Measurements from ENCODE around the gene CHST15.

The CHST15 gene

DNA sequence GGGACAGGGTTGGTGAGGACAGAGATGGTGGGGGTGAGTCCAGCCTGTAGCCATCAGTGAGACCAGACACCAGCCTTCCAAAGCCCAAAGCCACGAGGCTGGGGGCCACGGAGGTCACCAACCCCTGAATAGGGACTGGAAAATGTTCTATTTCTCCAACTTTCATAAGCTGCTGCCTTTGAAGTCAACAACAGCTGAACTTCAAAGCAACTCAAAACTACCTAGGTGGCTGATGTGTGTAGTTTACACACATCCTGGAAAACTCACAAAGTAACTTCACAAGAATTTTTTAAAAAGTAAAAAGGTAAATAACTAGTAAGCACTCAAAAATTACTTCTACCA, 88.8 kb downstream of the CHST15 start:
- TF ChIP-seq POLR2AphosphoS5 (IDR thresholded peaks at IDR 0.05; ENCODE audit: low read depth) (no peak), CTCF (IDR thresholded peaks at IDR 0.05; ENCODE audit: insufficient read depth, low read length) (no peak), SPI1 (IDR thresholded peaks at IDR 0.05; ENCODE audit: borderline replicate concordance, low read depth) (no peak), REST (IDR thresholded peaks at IDR 0.05; ENCODE audit: insufficient replicate concordance, low read depth) (no peak), GABPA (IDR thresholded peaks at IDR 0.05; ENCODE audit: low read depth) (no peak)
- Histone ChIP-seq H3K4me3 (replicated peaks; ENCODE audit: insufficient read depth, low read length) (no peak overlapping the region), H3K27me3 (ENCODE audit: insufficient read depth, poor library complexity, severe bottlenecking) (no peaks in the 10 kb centered on the region), H3K27ac (replicated peaks) (no peak overlapping the region)
- DNase-seq (ENCODE audit: low read depth in 1 of 2, low spot score in 1 of 2) = no peak

DNA sequence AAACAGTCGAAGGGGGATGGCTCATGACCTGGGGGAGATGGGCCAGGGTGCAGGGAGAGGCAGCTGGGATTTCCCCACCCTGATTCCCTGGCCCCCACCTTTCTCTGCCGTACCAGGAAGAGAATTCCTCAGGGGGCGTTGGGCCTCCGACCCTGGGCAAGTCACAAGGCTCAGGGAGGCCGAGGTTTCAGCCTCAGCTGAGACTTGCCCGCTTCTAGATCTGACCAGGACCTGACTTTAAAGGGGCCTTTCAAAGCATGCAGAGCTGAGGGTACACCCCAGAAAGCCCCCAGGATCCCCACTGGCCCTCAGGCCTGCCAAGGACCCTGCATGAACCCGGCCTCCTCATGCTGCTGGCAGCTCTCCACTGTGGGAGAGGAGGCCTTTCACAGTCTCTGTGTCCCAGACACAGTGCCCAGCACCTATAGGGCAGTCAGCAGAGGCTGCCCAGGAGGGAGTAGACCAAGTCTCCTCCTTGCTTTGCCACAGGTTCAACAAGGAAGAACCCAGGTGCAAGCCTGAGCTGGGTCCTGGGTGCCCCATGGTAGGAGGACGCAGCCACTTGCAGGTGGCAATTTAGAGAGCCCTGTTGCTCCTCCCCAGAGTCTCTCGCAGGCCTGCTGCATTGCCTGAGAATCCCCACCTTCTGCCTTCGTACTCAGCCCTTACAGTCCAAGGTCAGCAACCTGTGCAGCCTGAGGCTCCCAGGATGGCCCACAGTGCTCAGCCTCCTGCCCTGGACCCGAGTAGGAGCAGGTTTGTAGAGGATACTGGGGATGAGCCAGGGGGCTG, 89.3 kb downstream of the CHST15 start:
- no peak for DNase-seq (ENCODE audit: low read depth in 1 of 2, low spot score in 1 of 2)
- no peaks in the 10 kb centered on the region for H3K27me3 ChIP-seq (ENCODE audit: insufficient read depth, poor library complexity, severe bottlenecking)
- H3K4me3 ChIP-seq (replicated peaks; ENCODE audit: insufficient read depth, low read length) = no peak overlapping the region
- no peak overlapping the region for H3K27ac ChIP-seq (replicated peaks)
- TF ChIP-seq REST (IDR thresholded peaks at IDR 0.05; ENCODE audit: insufficient replicate concordance, low read depth) (no peak), GABPA (IDR thresholded peaks at IDR 0.05; ENCODE audit: low read depth) (no peak), CTCF (IDR thresholded peaks at IDR 0.05; ENCODE audit: insufficient read depth, low read length) (no peak), SPI1 (IDR thresholded peaks at IDR 0.05; ENCODE audit: borderline replicate concordance, low read depth) (no peak), POLR2AphosphoS5 (IDR thresholded peaks at IDR 0.05; ENCODE audit: low read depth) (no peak)

DNA sequence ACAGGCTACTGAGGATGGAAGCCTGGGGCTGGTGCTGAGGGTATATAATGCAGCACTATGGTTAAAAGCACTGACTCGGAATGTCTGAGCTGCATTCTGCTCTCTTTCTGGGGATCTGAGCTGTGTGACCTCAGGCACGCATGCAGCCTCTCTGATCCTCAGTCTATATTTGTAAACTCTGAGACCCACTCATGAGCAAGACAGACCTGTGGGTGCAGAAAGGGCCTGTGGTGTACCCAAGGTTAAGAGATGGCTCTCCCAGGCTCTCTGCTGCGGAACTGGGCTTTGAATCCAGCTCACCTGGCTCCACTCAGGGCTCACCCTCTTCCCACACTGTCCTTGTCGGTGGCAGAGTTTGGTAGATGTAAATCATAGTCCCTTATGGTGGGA, 89.9 kb downstream of the CHST15 start:
- no peak for DNase-seq (ENCODE audit: low read depth in 1 of 2, low spot score in 1 of 2)
- H3K27ac ChIP-seq (replicated peaks) = no peak overlapping the region
- no peaks in the 10 kb centered on the region for H3K27me3 ChIP-seq (ENCODE audit: insufficient read depth, poor library complexity, severe bottlenecking)
- H3K4me3 ChIP-seq (replicated peaks; ENCODE audit: insufficient read depth, low read length) = no peak overlapping the region
- no peak for TF ChIP-seq POLR2AphosphoS5 (IDR thresholded peaks at IDR 0.05; ENCODE audit: low read depth)
- TF ChIP-seq REST (IDR thresholded peaks at IDR 0.05; ENCODE audit: insufficient replicate concordance, low read depth) = no peak
- TF ChIP-seq SPI1 (IDR thresholded peaks at IDR 0.05; ENCODE audit: borderline replicate concordance, low read depth) = no peak
- no peak for TF ChIP-seq GABPA (IDR thresholded peaks at IDR 0.05; ENCODE audit: low read depth)
- no peak for TF ChIP-seq CTCF (IDR thresholded peaks at IDR 0.05; ENCODE audit: insufficient read depth, low read length)
